K562 (cell line): ENCODE results near the gene ANAPC5. TPM values are rescaled to one million over a fixed set of nuclear protein-coding genes. Genes with fewer than 3 reads are reported as not detected.

Source experiments
- BCLAF1 ChIP-seq, 2 experiments: fragments of 450-650 bp in 1 of 2; IDR thresholded peaks; 2 replicates each; pipeline ENCODE4 v1.6.1; 2011 to 2017; ENCODE audit warnings: low read depth in 2 of 2, antibody characterized with exemption in 1 of 2, borderline replicate concordance in 1 of 2, low read length in 1 of 2, mild to moderate bottlenecking in 1 of 2, mixed read lengths in 1 of 2; ENCODE audit not compliant: control insufficient read depth in 1 of 2
- CBX5 ChIP-seq: IDR thresholded peaks from 2 replicates; pipeline ENCODE4 v1.6.1; 2014; ENCODE audit warnings: low read depth, borderline replicate concordance
- ELK1 ChIP-seq: sonication (generic); formaldehyde crosslinking; IDR thresholded peaks from 2 replicates; pipeline ENCODE4 v1.8.1; 2022; ENCODE audit warnings: missing genetic modification reagents
- HES1 ChIP-seq: fragments of 450-650 bp; IDR thresholded peaks from 2 replicates; pipeline ENCODE4 v1.6.1; 2016; ENCODE audit warnings: low read depth, mild to moderate bottlenecking, moderate library complexity
- NFRKB ChIP-seq: fragments of 450-650 bp; IDR thresholded peaks from 2 replicates; pipeline ENCODE4 v1.6.1; 2016; ENCODE audit warnings: low read depth
- NFYB ChIP-seq: IDR thresholded peaks from 2 replicates; pipeline ENCODE4 v1.6.1; 2011; ENCODE audit warnings: mild to moderate bottlenecking, moderate library complexity; ENCODE audit not compliant: insufficient read length; ENCODE audit errors: extremely low read depth
- OTX1 ChIP-seq: fragments of 450-650 bp; formaldehyde crosslinking; IDR thresholded peaks from 2 replicates; pipeline ENCODE4 v1.4.0; 2022; ENCODE audit warnings: mild to moderate bottlenecking
- POLR2G ChIP-seq: fragments of 200-400 bp; formaldehyde crosslinking; IDR thresholded peaks from 2 replicates; pipeline ENCODE4 v1.6.1; 2017; ENCODE audit warnings: low read depth, mild to moderate bottlenecking, antibody characterized with exemption, low read length, moderate library complexity
- PRDM10 ChIP-seq: fragments of 450-650 bp; IDR thresholded peaks from 2 replicates; pipeline ENCODE4 v1.6.1; 2018; ENCODE audit not compliant: partially characterized antibody
- RBM17 ChIP-seq: fragments of 200-400 bp; formaldehyde crosslinking; IDR thresholded peaks from 2 replicates; pipeline ENCODE4 v1.6.1; 2017; ENCODE audit warnings: low read depth, mild to moderate bottlenecking, low read length, borderline replicate concordance
- ZNF143 ChIP-seq: sonication (generic); formaldehyde crosslinking; IDR thresholded peaks from 2 replicates; pipeline ENCODE4 v1.9.0; 2022; ENCODE audit warnings: mild to moderate bottlenecking, missing genetic modification reagents
- ZNF384 ChIP-seq: IDR thresholded peaks from 2 replicates; pipeline ENCODE4 v1.6.1; 2012; ENCODE audit warnings: low read depth, low read length, improper control_type of control experiment
- ZNF584 ChIP-seq: fragments of 200-800 bp; sonication (Bioruptor generic); IDR thresholded peaks from 2 replicates; pipeline ENCODE4 v1.6.1; 2016; ENCODE audit warnings: low read depth, mild to moderate bottlenecking, missing genetic modification characterization, missing compliant biosample characterization
- ZNF764 ChIP-seq: fragments of 250-450 bp; sonication (Bioruptor Pico); IDR thresholded peaks from 2 replicates; pipeline ENCODE4 v1.4.0; 2020; ENCODE audit warnings: low read depth, mild to moderate bottlenecking, moderate library complexity
- polyA plus RNA-seq, 8 experiments: library from polyadenylated mRNA; depleted of rRNA in 4 of 8; stranded (reverse) in 5 of 8; unstranded in 3 of 8; fragments of >200 nt; fragmentation: Nextera tagmentation in 2 of 8; fragmentation: Illumina TruSeq in 1 of 8; extraction: Ambion mirVana in 2 of 8; extraction: Trizol in 1 of 8; gene quantifications; 2 replicates each; pipeline versions ENCODE4 v1.2.1 to v1.2.3, GENCODE V29; 2011 to 2014; ENCODE audit warnings: inconsistent platforms in 1 of 8, missing spikeins in 1 of 8
- total RNA-seq, 7 experiments: library from RNA; depleted of rRNA in 6 of 7; stranded (reverse); fragments of >200 nt in 6 of 7; fragmentation: Illumina TruSeq in 2 of 7; extraction: Trizol in 2 of 7; gene quantifications; 2 replicates each; pipeline versions ENCODE4 v1.2.1 to v1.2.3, GENCODE V29; 2011 to 2021; ENCODE audit warnings: low replicate concordance in 1 of 7
- TF ChIP-seq, protein P1 (sequence below): fragments of 250-450 bp; sonication (Bioruptor Pico); IDR thresholded peaks from 2 replicates; pipeline ENCODE4 v1.4.0; 2020; ENCODE audit warnings: mild to moderate bottlenecking, moderate library complexity

ANAPC5 gene
- total and polyA plus RNA-seq, 9 of the 15 experiments (the other 6 are each of a cell fraction or from before 2014, with no cell fraction given), result 136 to 315 (median 197) TPM

DNA sequence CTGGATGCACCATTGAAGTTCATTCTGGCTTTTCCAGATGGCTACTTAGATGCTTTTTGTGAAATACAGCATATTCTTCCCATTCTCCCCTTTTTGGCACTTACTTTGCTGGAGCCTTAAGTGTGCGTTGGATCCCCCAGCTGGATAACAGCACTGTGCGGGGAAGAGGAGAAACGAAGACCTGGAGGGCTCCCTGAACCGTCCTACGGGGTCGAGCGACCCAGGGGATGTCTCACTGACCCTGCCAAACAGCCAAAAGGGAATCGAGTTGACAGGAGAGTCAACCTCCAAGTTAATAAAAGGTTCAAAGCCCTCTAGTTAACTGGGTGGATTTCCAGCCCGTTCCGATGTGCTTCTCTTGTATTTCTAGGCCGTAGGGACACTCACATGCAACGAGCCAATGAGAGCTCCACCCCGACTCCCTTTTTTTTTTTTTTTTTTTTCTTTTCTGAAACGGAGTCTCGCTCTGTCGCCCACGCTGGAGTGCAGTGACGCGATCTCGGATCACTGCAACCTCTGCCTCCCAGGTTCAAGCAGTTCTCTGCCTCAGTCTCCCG is 54.7 kb downstream of the ANAPC5 start (continued):
- TF ChIP-seq PRDM10 (peak; percentile 31), ELK1 (no peak), OTX1 (no peak), ZNF143 (CRISPR knock-in tag) (0 out of 2 replicates have a peak, but pooled peaks have one; percentile 2), NFYB (peak; percentile 16), ZNF764 (CRISPR knock-in tag) (no peak), CBX5 (no peak), POLR2G (no peak), ZNF384 (peak; percentile 91), RBM17 (no peak), BCLAF1 (IDR thresholded peaks at IDR 0.05; ENCODE audit: borderline replicate concordance in 1 of 2, control insufficient read depth in 1 of 2, low read depth in 2 of 2, low read length in 1 of 2) (no peak), NFRKB (no peak), ZNF584 (CRISPR knock-in tag) (no peak), HES1 (no peak)
- TF ChIP-seq, protein P1, sequence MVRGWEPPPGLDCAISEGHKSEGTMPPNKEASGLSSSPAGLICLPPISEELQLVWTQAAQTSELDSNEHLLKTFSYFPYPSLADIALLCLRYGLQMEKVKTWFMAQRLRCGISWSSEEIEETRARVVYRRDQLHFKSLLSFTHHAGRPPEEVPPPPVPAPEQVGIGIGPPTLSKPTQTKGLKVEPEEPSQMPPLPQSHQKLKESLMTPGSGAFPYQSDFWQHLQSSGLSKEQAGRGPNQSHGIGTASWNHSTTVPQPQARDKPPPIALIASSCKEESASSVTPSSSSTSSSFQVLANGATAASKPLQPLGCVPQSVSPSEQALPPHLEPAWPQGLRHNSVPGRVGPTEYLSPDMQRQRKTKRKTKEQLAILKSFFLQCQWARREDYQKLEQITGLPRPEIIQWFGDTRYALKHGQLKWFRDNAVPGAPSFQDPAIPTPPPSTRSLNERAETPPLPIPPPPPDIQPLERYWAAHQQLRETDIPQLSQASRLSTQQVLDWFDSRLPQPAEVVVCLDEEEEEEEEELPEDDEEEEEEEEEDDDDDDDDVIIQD (CRISPR knock-in tag), result no peak
